GM10266 (cell line): ENCODE results near the gene MRPL36.

Experiments
- DNase-seq: peaks from one replicate; pipeline ENCODE4 v3.0.0; 2012; ENCODE audit errors: extremely low spot score
- TF ChIP-seq, protein P1 (sequence below): IDR thresholded peaks from 2 replicates; pipeline ENCODE4 v1.5.1; 2012; ENCODE audit warnings: mild to moderate bottlenecking, low read depth; ENCODE audit not compliant: control insufficient read depth, insufficient read depth; ENCODE audit errors: missing control alignments

MRPL36 gene

DNA sequence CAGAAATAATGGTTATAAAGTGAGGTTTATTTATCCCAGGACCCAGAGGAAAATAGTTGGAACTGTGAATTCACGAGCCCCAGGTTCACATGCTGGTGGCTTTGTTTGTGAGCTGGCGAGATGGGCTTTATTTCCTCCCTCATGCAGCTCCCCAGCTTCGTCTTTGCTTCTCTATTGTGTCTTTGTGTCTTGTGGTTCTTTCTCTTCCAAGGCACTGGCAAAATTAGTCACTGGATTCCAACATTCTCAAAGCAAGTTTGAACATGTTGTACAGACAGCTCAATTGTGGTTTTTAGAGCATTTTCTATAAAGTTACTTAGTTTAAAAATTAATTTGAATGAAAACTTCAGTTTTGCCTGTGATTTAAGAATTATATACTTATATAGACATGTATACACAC lies 8.8 kb upstream of the MRPL36 start:
- no peak for DNase-seq
- TF ChIP-seq, protein P1, sequence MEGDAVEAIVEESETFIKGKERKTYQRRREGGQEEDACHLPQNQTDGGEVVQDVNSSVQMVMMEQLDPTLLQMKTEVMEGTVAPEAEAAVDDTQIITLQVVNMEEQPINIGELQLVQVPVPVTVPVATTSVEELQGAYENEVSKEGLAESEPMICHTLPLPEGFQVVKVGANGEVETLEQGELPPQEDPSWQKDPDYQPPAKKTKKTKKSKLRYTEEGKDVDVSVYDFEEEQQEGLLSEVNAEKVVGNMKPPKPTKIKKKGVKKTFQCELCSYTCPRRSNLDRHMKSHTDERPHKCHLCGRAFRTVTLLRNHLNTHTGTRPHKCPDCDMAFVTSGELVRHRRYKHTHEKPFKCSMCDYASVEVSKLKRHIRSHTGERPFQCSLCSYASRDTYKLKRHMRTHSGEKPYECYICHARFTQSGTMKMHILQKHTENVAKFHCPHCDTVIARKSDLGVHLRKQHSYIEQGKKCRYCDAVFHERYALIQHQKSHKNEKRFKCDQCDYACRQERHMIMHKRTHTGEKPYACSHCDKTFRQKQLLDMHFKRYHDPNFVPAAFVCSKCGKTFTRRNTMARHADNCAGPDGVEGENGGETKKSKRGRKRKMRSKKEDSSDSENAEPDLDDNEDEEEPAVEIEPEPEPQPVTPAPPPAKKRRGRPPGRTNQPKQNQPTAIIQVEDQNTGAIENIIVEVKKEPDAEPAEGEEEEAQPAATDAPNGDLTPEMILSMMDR = no peak

DNA sequence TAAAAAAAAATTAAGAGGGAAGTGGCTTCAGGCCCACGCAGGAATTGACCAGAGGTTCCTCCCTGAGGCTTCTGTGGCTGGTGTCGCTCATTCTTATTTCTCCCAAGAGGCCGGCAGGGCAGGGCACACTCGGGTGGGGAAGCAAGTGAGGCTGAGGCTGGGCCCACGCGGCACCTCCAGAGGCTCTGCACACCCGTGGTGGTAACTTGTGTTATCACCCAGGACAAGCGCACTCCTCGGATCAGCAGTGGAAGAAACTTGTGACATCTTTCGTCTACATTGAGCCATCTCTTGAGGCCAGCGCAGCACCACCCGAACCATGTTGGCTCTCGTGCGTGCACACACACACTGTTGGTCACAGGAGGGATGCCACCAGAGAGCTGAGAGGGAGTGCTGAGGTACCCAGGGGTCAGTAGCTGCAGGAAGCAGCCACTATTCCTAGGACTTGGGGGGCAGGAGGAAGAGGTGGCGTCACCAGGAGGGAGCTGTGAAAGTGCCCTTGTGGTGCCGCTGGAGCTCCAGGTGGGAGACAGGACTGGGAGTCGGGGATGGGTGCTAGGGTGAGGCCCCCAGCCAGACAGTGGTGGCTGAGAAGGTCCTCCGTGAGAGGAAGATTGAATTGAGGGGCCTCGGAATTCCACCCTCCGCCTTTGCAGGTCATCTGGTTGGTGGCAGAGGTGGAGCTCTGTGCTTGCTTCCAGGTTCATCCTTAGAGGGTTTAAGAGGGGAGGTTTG lies 8.0 kb upstream of the MRPL36 start:
- TF ChIP-seq, protein P1 = no peak
- DNase-seq = no peak

DNA sequence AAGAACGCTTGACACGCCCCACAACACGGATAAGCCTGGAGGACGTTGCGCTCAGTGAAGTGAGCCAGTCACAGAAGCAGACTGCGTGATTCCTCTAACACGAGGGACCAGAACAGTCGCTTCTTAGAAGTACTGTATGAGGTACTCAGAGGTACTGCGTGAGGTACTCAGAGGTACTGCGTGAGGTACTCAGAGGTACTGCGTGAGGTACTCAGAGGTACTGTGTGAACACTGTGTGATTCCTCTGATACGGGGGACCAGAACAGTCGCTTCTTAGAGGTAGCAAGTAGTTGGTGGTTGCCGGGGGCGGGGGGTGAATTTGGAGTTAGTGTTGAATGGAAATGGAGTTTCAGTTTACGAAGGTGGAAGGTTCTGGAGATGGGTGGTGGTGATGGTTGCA lies 7.3 kb upstream of the MRPL36 start:
- DNase-seq = no peak
- TF ChIP-seq, protein P1 = no peak

DNA sequence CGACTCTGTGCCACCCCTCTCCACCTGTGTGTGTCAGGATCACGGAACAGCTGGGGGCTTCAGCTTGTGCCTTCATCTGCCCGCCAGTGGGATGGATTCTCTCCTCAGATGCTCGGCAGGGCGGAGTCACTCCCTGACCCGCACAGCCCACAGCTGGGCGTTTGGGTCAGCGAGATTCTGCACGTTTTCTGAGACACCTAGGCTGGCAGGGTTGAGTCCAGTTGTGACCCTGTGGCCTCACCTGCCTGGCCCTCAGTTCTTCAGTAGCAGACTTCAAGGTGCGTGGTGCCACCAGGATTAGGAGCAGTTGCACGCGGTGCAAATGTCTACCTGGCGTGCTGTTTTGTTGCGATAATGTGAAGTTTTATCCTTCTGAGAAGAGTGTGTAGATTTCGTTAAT lies 6.6 kb upstream of the MRPL36 start:
- DNase-seq = no peak
- TF ChIP-seq, protein P1 = no peak

DNA sequence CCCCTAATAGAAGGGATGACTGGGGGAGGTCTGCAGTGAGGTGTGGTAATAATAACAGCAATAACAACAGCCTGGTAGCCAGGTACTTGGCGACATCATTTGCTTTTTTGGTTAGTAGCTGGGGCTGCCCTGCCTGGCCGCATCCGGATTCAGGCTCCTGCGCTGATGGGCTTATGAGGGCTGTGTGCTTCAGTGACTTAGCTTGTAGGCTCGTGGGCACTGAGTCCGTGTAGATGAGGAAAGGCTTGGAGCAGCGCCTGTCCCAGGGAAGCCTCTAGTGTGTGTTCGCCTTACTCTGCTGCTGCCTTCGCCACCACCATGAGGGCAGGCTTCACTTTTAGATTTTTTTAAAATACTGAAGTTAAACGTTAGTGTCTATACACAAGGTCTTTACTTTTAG lies 6.1 kb upstream of the MRPL36 start:
- DNase-seq = no peak
- TF ChIP-seq, protein P1 = no peak

DNA sequence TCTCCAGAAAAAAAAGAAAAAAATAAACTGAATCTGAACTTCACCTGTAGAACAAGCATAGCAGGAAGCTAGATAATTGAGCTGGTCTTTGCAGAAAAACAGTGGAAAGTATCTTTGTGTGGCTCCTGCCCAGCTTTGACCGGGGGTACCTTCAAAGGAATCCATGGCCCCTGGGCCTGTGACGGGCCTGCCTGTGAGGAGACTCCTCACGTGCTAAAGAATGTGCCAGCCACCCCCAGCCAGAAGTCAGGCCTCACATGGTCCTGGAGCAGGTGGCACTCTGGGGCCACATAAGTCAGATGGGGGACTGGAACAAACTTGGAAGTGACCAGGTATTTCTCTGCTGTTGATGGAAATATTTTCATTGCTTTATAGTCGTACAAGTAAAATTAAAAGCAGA lies 5.7 kb upstream of the MRPL36 start:
- TF ChIP-seq, protein P1 = no peak
- DNase-seq = no peak

DNA sequence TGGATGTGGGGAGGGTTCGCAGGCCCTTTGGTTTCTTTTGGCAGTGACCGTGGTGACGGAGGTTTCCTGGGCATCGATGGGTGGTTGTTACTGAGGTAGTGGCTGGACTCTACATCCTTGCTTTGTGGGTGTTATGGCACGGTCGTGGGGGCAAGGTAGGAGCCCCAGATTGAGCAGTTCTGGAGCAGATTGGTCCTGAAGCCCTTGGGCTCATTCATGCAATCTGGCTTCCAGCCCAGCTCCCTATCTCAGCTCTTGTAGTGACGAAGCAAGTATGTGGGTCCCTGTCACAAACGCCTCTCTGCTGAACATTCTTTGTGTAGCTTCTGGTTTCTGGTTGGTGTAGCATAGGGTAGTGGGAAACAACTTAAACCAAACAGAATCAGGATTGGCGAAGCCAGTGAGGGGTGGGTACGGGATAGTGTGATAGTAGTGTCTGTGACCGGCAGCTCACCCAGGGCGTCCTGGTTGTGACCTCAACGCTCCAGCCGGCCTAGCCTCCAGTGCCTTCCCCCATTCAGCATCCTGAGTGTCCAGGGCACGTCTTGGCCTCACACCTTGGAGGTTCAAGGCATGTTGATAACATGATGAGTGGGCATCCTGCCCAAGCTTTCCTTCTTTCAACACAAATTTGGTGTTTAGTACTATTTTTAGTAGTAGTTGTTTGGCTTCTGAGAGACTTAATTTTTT lies 4.5 kb upstream of the MRPL36 start:
- DNase-seq = no peak
- TF ChIP-seq, protein P1 = no peak
